ENCODE data around the gene A4GNT. TPM values are rescaled to one million over a fixed set of nuclear protein-coding genes. Genes with fewer than 3 reads are reported as not detected.
"Not testable (repeated sequence)": the region's sequence is repeated elsewhere in the genome, so short reads cannot be mapped to it uniquely, and the experiment has no call there.

The A4GNT gene
- total RNA-seq, 1 donor from 2014 or later: 0.41 TPM

DNA sequence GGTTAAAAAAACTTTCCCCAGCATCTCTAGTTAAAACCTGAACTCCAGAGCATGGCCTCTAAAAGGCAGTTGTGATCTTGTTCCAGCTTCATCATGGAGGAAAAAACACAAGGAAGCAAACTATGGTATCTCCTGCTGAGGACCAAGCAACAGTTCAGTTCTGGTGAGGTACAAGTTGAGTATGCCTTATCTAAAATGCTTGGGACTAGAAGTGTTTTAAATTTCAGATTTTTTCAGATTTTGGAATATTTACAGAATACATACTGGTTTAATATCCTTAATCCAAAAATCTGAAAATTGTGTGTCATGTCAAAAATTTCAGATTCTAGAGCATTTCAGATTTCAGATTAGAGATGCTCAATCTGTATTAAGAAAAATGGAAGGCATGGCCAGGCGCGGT lies 32.9 kb upstream of the A4GNT start:
- TF ChIP-seq, protein P1, sequence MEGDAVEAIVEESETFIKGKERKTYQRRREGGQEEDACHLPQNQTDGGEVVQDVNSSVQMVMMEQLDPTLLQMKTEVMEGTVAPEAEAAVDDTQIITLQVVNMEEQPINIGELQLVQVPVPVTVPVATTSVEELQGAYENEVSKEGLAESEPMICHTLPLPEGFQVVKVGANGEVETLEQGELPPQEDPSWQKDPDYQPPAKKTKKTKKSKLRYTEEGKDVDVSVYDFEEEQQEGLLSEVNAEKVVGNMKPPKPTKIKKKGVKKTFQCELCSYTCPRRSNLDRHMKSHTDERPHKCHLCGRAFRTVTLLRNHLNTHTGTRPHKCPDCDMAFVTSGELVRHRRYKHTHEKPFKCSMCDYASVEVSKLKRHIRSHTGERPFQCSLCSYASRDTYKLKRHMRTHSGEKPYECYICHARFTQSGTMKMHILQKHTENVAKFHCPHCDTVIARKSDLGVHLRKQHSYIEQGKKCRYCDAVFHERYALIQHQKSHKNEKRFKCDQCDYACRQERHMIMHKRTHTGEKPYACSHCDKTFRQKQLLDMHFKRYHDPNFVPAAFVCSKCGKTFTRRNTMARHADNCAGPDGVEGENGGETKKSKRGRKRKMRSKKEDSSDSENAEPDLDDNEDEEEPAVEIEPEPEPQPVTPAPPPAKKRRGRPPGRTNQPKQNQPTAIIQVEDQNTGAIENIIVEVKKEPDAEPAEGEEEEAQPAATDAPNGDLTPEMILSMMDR (IDR thresholded peaks at IDR 0.05): no peak
- DNase-seq: no peak
- no peak for ATAC-seq
- H3K27me3 ChIP-seq (ENCODE audit: low read depth): no peaks in the 10 kb centered on the region
- intact Hi-C loops (cut with DNase I): no loop called here
- H3K4me3 ChIP-seq: no peak overlapping the region
- H3K4me1 ChIP-seq: no peaks in the 10 kb centered on the region
- peaks cover 93% of the 10 kb centered on the region for H3K36me3 ChIP-seq
- no peak overlapping the region for H3K27ac ChIP-seq
- no peaks in the 10 kb centered on the region for H3K9me3 ChIP-seq

DNA sequence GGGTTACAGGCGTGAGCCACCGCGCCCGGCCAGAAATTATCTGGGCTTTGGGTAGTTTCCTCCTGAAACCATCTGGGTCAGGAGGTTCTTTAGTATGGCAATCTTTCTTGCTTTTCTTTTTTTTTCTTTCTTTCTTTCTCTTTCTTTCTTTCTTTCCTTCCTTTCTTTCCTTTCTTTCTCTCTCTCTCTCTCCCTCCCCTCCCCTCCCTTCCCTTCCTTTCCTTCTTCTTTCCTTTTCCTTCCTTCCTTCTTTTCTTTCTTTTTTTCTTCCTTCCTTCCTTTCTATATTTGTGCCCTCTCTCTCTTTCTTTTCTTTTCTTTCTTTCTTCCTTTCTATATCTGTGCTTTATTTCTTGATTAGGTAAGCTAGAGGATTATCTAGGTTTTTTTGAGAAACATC lies 25.6 kb upstream of the A4GNT start:
- Histone ChIP-seq H3K4me3 (no peak overlapping the region), H3K4me1 (no peaks in the 10 kb centered on the region), H3K36me3 (peaks cover 27% of the 10 kb centered on the region), H3K9me3 (no peaks in the 10 kb centered on the region), H3K27me3 (ENCODE audit: low read depth) (no peaks in the 10 kb centered on the region), H3K27ac (no peak overlapping the region)
- no peak for ATAC-seq
- intact Hi-C loops (cut with DNase I): no loop called here
- no peak for DNase-seq
- TF ChIP-seq, protein P1 (IDR thresholded peaks at IDR 0.05): no peak

DNA sequence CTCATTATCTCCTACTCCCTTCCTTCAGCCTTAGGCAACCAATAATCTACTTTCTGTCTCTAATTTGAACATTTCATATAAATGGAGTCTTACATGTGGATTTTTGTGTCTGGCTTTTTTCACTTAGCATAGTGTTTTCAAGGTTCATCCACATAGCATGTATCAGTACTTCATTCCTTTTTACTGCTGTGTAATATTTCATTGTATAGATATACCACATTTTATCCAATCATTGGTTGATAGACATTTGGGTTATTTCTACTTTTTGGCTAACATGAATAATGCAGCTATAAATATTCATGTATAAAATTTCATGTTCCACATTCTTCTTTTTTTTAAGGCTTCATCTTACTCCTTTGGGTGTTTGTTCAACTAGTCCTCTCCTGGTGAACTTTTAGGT lies 22.3 kb upstream of the A4GNT start:
- Histone ChIP-seq H3K27ac (no peak overlapping the region), H3K36me3 (no peaks in the 10 kb centered on the region), H3K9me3 (no peaks in the 10 kb centered on the region), H3K4me3 (no peak overlapping the region), H3K4me1 (no peaks in the 10 kb centered on the region), H3K27me3 (ENCODE audit: low read depth) (no peaks in the 10 kb centered on the region)
- DNase-seq: no peak
- intact Hi-C loops (cut with DNase I): no loop called here
- TF ChIP-seq, protein P1 (IDR thresholded peaks at IDR 0.05): no peak
- no peak for ATAC-seq

DNA sequence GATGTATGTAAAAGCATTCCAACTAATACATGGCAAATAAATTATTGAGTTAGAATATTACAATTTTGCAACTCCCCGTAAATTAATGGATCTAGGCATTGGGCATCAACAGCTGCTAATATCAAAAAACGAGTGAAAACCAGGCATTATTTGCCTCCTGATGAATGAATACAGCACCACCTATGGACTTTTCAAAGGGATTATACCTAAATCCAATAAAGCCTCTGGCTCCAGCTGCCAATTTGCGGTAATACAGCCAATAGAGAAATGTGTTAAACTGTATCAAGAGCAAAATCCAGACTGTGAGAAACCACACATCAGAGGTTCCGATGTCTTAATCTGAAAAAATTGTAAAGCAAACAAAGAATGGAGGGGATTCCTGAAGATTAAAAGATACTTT lies 16.3 kb upstream of the A4GNT start:
- TF ChIP-seq, protein P1 (IDR thresholded peaks at IDR 0.05): no peak
- Histone ChIP-seq H3K4me1 (no peaks in the 10 kb centered on the region), H3K4me3 (no peak overlapping the region), H3K9me3 (no peaks in the 10 kb centered on the region), H3K36me3 (no peaks in the 10 kb centered on the region), H3K27me3 (ENCODE audit: low read depth) (no peaks in the 10 kb centered on the region), H3K27ac (no peak overlapping the region)
- intact Hi-C loops (cut with DNase I): no loop called here
- no peak for DNase-seq
- no peak for ATAC-seq

DNA sequence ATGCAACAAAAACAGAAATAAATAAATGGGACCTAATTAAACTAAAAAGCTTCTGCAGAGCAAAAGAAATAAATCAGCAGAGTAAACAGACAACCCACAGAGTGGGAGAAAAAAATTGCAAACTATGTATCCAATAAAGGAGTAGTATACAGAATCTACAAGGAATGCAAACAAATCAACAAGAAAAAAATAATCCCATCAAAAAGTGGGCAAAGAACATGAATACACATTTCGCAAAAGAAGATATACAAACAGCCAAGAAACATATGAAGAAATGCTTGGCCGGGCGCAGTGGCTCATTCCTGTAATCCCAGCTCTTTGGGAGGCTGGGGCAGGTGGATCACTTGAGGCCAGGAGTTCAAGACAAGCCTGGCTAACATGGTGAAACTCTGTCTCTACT lies 10.0 kb upstream of the A4GNT start:
- ATAC-seq; H3K27ac ChIP-seq; H3K27me3 ChIP-seq (ENCODE audit: low read depth): not testable (repeated sequence)

DNA sequence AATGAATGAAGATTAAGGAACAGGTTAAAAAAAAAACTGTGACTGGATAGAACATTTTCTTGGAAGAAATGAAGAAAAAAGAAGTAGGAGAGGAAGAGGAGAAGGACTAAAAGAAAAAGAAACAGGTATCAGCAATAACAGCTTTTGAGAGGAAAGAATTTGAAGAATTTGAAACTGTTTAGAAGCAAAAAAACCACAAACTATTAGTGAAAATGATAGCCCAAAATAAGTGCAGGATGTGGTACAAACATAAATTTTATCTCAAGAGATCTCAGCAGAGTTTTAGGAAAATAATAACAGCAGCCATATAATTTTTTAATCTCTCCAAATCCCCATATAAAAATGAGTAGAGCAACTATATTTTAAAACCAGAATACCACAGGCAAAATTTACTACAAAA lies 8.8 kb upstream of the A4GNT start:
- no peak for DNase-seq
- H3K36me3 ChIP-seq: no peaks in the 10 kb centered on the region
- intact Hi-C loops (cut with DNase I): no loop called here
- peaks cover 9% of the 10 kb centered on the region for H3K4me1 ChIP-seq
- H3K27ac ChIP-seq: no peak overlapping the region
- ATAC-seq: no peak
- TF ChIP-seq, protein P1 (IDR thresholded peaks at IDR 0.05): no peak
- no peak overlapping the region for H3K4me3 ChIP-seq
- H3K9me3 ChIP-seq: no peaks in the 10 kb centered on the region
- no peaks in the 10 kb centered on the region for H3K27me3 ChIP-seq (ENCODE audit: low read depth)

More for the DNA sequence above, 10.0 kb upstream of the A4GNT start:
- H3K9me3 ChIP-seq; DNase-seq; H3K4me1 ChIP-seq; H3K36me3 ChIP-seq; intact Hi-C loops (cut with DNase I); H3K4me3 ChIP-seq: not testable (repeated sequence)

Data from lower lobe of right lung (tissue), 2 donors.